Smooth muscle cell (in vitro differentiated cells): ENCODE measurements around the gene CHRNA10. TPM values are rescaled to one million over a fixed set of nuclear protein-coding genes. Genes with fewer than 3 reads are reported as not detected.

Source experiments
- DNase-seq: peaks from one replicate; lab custom pipeline; 2025; ENCODE audit not compliant: unreplicated experiment; lab: John Stamatoyannopoulos, UW
- H2AFZ ChIP-seq: fragments of 200-600 bp; sonication (generic); 2 replicates; pipeline ENCODE4 v1.6.0; 2016; ENCODE audit warnings: antibody characterized with exemption, low read depth, mild to moderate bottlenecking
- H3F3A ChIP-seq: fragments of 200-600 bp; sonication (generic); 2 replicates; pipeline ENCODE4 v1.6.0; 2017; ENCODE audit warnings: antibody characterized with exemption, low read depth
- H3K27ac ChIP-seq: fragments of 200-600 bp; sonication (generic); 2 replicates; pipeline ENCODE4 v1.5.1; 2016; ENCODE audit warnings: low read depth, mild to moderate bottlenecking
- H3K27me3 ChIP-seq: fragments of 200-600 bp; sonication (generic); 2 replicates; pipeline ENCODE4 v1.6.1; 2016; ENCODE audit warnings: low read depth, mild to moderate bottlenecking
- H3K36me3 ChIP-seq: fragments of 200-600 bp; sonication (generic); 2 replicates; pipeline ENCODE4 v1.5.1; 2016; ENCODE audit warnings: low read depth
- H3K4me1 ChIP-seq: fragments of 200-600 bp; sonication (generic); 2 replicates; pipeline ENCODE4 v1.5.1; 2016; ENCODE audit warnings: low read depth
- H3K4me2 ChIP-seq: fragments of 200-600 bp; sonication (generic); 2 replicates; pipeline ENCODE4 v1.6.0; 2016; ENCODE audit warnings: mild to moderate bottlenecking
- H3K4me3 ChIP-seq: fragments of 200-600 bp; sonication (generic); 2 replicates; pipeline ENCODE4 v1.5.1; 2016; ENCODE audit warnings: mild to moderate bottlenecking
- H3K79me2 ChIP-seq: fragments of 200-600 bp; sonication (generic); 2 replicates; pipeline ENCODE4 v1.6.0; 2016; ENCODE audit warnings: low read depth, mild to moderate bottlenecking
- H3K9ac ChIP-seq: fragments of 200-600 bp; sonication (generic); 2 replicates; pipeline ENCODE4 v1.6.0; 2016; ENCODE audit warnings: low read depth
- H3K9me3 ChIP-seq: fragments of 200-600 bp; sonication (generic); replicated peaks from 2 replicates; pipeline ENCODE4 v1.5.1; 2016; ENCODE audit warnings: low read depth
- H4K20me1 ChIP-seq: fragments of 200-600 bp; sonication (generic); 2 replicates; pipeline ENCODE4 v1.6.0; 2016; ENCODE audit warnings: low read depth
- WGBS: methylation state at CpG from one replicate; pipeline ENCODE4 v1.1.7; 2016; ENCODE audit warnings: low lambda C conversion rate; 5-methylcytosine and 5-hydroxymethylcytosine counted together
- polyA plus RNA-seq: library from polyadenylated mRNA; unstranded; fragments of >200 nt; fragmentation: Nextera tagmentation; extraction: Ambion mirVana; gene quantifications from 2 replicates; pipeline ENCODE4 v1.2.1, GENCODE V29; 2016
- total RNA-seq: library from RNA; depleted of rRNA; stranded (reverse); fragments of >200 nt; gene quantifications from 2 replicates; pipeline ENCODE4 v1.2.3, GENCODE V29; 2014
- TF ChIP-seq, protein P1 (sequence below): fragments of 200-600 bp; sonication (generic); IDR thresholded peaks from 2 replicates; pipeline ENCODE4 v1.5.1; 2017; ENCODE audit warnings: borderline replicate concordance, mild to moderate bottlenecking, antibody characterized with exemption; ENCODE audit not compliant: insufficient read depth, poor library complexity, severe bottlenecking

CHRNA10 gene
- total and polyA plus RNA-seq, 2 experiments from 2014 or later = 0.41 to 0.58 TPM

DNA sequence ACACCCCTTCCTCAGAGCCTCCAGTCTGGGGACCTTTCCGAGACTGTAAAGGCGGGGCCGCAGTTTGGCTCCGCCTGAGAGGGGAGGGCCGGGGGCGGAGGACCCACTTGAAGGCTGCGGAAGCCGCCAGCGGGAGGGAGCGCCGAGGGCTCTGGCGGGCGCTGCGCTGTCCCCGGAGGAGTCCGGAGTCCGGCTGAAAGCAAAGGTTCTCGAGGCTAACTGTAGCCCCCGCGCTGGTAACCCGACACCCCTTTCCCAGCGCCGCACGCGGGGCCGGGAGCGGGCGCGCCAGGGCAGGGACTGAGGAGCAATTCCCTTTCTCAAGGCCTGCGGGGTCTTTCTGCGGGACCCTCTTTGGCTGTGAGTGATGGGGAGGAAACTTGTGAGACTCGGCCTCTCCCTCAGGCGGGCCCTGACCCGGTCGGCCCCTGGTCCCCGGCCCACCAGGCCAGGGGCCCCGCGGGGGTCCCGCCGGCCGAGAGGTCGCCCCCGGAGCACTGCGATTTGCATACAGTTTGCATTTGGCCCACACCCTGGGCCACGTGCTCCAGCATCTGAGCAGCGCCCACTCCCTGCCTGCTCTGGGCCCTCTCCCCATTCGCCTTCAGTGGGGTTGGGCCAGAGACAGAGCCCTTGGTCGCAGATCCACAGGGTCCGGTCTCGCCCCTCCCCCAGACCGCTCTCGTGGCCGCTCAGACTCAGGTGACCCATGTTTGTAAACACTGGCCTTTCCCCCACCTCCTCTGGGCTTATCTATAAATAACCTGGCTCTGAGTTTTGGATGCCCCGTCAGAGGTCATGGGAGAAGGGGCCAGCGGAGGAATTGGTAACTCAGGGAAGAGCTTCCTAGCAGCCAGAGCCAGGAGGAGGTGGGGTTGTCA lies 28.9 kb downstream of the CHRNA10 start:
- Histone ChIP-seq H3K4me1 (peaks cover 4% of the 10 kb centered on the region), H3K79me2 (no peaks in the 10 kb centered on the region), H3K36me3 (no peaks in the 10 kb centered on the region), H3K9me3 (no peaks in the 10 kb centered on the region), H3K4me2 (peak overlapping the region; percentile 99), H3K27ac (no peak overlapping the region), H3K4me3 (peak overlapping the region; percentile 68), H3K9ac (peak overlapping the region; percentile 70), H2AFZ (peak overlapping the region; percentile 82), H4K20me1 (no peaks in the 10 kb centered on the region), H3K27me3 (no peaks in the 10 kb centered on the region), H3F3A (no peaks in the 10 kb centered on the region)
- TF ChIP-seq, protein P1, sequence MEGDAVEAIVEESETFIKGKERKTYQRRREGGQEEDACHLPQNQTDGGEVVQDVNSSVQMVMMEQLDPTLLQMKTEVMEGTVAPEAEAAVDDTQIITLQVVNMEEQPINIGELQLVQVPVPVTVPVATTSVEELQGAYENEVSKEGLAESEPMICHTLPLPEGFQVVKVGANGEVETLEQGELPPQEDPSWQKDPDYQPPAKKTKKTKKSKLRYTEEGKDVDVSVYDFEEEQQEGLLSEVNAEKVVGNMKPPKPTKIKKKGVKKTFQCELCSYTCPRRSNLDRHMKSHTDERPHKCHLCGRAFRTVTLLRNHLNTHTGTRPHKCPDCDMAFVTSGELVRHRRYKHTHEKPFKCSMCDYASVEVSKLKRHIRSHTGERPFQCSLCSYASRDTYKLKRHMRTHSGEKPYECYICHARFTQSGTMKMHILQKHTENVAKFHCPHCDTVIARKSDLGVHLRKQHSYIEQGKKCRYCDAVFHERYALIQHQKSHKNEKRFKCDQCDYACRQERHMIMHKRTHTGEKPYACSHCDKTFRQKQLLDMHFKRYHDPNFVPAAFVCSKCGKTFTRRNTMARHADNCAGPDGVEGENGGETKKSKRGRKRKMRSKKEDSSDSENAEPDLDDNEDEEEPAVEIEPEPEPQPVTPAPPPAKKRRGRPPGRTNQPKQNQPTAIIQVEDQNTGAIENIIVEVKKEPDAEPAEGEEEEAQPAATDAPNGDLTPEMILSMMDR = no peak
- 1% methylated on average over 35 of the region's 55 CpGs for WGBS
- peak; percentile 64 for DNase-seq

DNA sequence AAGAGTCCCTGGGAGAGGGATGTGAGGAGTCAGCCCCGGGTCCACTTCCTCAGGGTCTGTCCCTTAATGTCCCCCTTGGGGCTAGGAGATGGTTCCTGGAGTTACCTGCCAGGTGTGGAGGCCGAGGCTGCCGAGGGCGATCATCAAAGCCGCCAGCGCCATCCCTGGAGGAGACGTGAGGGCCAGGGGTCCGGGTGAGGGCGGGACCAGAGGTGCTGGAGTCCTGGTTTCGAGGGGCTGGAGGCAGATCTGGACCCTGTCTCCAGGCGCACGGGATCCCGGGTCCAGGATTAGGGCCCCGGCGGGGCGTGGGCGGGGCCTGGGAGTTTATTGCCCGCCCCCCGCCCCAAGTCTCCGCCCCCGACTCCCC lies 29.5 kb downstream of the CHRNA10 start, which contains the start of gene ART5:
TSS of gene ART5 (minus strand) at position 292 of the 370 bp plus-strand sequence. CDS start at position 162, 130 bp downstream.
- H2AFZ ChIP-seq = peak within 1 kb of the TSS; percentile 82
- no peaks in the 10 kb centered on the region for H3F3A ChIP-seq
- no peaks in the 10 kb centered on the region for H3K36me3 ChIP-seq
- TF ChIP-seq, protein P1 = no peak
- no peak for DNase-seq
- no peaks in the 10 kb centered on the region for H3K27me3 ChIP-seq
- peak within 1 kb of the TSS; percentile 99 for H3K4me2 ChIP-seq
- peak within 1 kb of the TSS; percentile 68 for H3K4me3 ChIP-seq
- peaks cover 4% of the 10 kb centered on the region for H3K4me1 ChIP-seq
- 20% methylated on average over 9 of the region's 21 CpGs for WGBS
- H3K9ac ChIP-seq = peak within 1 kb of the TSS; percentile 70
- H3K9me3 ChIP-seq = no peaks in the 10 kb centered on the region
- H3K79me2 ChIP-seq = no peaks in the 10 kb centered on the region
- H4K20me1 ChIP-seq = no peaks in the 10 kb centered on the region
- no peak within 1 kb of the TSS for H3K27ac ChIP-seq

DNA sequence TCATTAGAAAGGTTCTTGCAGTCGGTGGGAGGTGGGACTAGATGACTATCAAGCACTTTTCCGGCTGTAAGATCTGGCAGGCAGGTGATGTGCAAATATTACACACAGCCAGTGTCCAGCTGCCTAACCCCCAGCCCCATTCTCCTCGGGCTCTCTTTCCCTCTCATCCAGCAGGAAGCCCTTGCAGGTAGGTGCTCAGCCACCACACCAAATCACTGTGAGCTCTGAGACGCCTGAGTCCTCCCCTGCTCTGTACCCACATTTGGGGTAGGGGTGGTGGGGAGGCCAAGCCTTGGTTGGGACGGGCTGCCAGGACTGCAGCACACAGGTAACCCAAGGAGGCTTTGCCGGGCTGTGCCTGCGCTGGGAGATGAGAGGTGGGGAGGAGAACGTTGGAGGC lies 30.0 kb downstream of the CHRNA10 start:
- Histone ChIP-seq H3K4me2 (no peak overlapping the region), H2AFZ (no peak overlapping the region), H3F3A (no peaks in the 10 kb centered on the region), H3K27me3 (no peaks in the 10 kb centered on the region), H3K36me3 (no peaks in the 10 kb centered on the region), H3K9ac (no peak overlapping the region), H4K20me1 (no peaks in the 10 kb centered on the region), H3K4me3 (no peak overlapping the region), H3K27ac (no peak overlapping the region), H3K79me2 (no peaks in the 10 kb centered on the region), H3K4me1 (peaks cover 4% of the 10 kb centered on the region), H3K9me3 (no peaks in the 10 kb centered on the region)
- TF ChIP-seq, protein P1 = no peak
- WGBS = 69% methylated on average over 8 of the region's 8 CpGs
- DNase-seq = no peak
